Skeletal muscle satellite cell (primary cell): Measurements from ENCODE around the gene RETREG2.
"Not testable (repeated sequence)": the region's sequence is repeated elsewhere in the genome, so short reads cannot be mapped to it uniquely, and the experiment has no call there.

Source experiments
- H3K27me3 ChIP-seq: 2 replicates; pipeline ENCODE4 v1.7.0; 2013; ENCODE audit warnings: low read length; ENCODE audit not compliant: control insufficient read depth, insufficient read depth
- H3K36me3 ChIP-seq: 2 replicates; pipeline ENCODE4 v1.7.0; 2013; ENCODE audit warnings: mild to moderate bottlenecking, control low read depth, low read length; ENCODE audit not compliant: insufficient read depth
- H3K4me1 ChIP-seq: 2 replicates; pipeline ENCODE4 v1.7.0; 2013; ENCODE audit warnings: low read length; ENCODE audit not compliant: control insufficient read depth, insufficient read depth
- H3K4me2 ChIP-seq: 2 replicates; pipeline ENCODE4 v1.7.0; 2013; ENCODE audit warnings: mild to moderate bottlenecking, low read length
- H3K4me3 ChIP-seq: 2 replicates; pipeline ENCODE4 v1.7.0; 2013; ENCODE audit warnings: low read length
- H3K9ac ChIP-seq: 2 replicates; pipeline ENCODE4 v1.7.0; 2013; ENCODE audit warnings: mild to moderate bottlenecking, low read depth, low read length, moderate library complexity
- H3K9me3 ChIP-seq: replicated peaks from 2 replicates; pipeline ENCODE4 v1.7.0; 2013; ENCODE audit warnings: mild to moderate bottlenecking, control low read depth, low read length

Gene RETREG2

DNA sequence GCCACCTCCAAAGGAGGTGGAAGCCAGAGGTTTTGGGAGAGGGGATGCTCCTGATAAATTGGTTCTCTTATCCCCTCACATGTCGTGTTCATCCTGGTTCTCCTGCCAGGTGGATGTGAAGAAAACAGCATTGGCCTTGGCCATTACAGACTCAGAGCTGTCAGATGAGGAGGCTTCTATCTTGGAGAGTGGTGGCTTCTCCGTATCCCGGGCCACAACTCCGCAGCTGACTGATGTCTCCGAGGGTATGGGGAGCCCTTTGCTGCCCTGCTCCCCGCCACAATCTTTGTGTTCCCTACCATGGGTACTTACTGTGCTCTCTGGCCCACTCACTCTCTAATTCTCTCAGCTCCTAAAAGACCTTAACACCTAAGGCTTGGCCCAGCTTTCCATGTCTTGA, 3.5 kb downstream of the RETREG2 start:
- Histone ChIP-seq H3K4me1 (peaks cover 14% of the 10 kb centered on the region), H3K36me3 (peaks cover 52% of the 10 kb centered on the region), H3K27me3 (no peaks in the 10 kb centered on the region), H3K9me3 (no peaks in the 10 kb centered on the region), H3K4me2 (no peak overlapping the region), H3K9ac (no peak overlapping the region), H3K4me3 (no peak overlapping the region)

DNA sequence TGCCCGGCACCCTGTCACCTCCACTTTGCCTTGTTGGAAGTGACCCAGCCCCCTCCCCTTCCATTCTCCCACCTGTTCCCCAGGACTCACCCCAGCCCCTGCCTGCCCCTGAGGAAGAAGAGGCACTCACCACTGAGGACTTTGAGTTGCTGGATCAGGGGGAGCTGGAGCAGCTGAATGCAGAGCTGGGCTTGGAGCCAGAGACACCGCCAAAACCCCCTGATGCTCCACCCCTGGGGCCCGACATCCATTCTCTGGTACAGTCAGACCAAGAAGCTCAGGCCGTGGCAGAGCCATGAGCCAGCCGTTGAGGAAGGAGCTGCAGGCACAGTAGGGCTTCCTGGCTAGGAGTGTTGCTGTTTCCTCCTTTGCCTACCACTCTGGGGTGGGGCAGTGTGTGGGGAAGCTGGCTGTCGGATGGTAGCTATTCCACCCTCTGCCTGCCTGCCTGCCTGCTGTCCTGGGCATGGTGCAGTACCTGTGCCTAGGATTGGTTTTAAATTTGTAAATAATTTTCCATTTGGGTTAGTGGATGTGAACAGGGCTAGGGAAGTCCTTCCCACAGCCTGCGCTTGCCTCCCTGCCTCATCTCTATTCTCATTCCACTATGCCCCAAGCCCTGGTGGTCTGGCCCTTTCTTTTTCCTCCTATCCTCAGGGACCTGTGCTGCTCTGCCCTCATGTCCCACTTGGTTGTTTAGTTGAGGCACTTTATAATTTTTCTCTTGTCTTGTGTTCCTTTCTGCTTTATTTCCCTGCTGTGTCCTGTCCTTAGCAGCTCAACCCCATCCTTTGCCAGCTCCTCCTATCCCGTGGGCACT, 4.5 kb downstream of the RETREG2 start:
- Histone ChIP-seq H3K4me3 (no peak overlapping the region), H3K36me3 (peaks cover 52% of the 10 kb centered on the region), H3K27me3 (no peaks in the 10 kb centered on the region), H3K9me3 (no peaks in the 10 kb centered on the region), H3K9ac (no peak overlapping the region), H3K4me2 (no peak overlapping the region), H3K4me1 (peaks cover 9% of the 10 kb centered on the region)

DNA sequence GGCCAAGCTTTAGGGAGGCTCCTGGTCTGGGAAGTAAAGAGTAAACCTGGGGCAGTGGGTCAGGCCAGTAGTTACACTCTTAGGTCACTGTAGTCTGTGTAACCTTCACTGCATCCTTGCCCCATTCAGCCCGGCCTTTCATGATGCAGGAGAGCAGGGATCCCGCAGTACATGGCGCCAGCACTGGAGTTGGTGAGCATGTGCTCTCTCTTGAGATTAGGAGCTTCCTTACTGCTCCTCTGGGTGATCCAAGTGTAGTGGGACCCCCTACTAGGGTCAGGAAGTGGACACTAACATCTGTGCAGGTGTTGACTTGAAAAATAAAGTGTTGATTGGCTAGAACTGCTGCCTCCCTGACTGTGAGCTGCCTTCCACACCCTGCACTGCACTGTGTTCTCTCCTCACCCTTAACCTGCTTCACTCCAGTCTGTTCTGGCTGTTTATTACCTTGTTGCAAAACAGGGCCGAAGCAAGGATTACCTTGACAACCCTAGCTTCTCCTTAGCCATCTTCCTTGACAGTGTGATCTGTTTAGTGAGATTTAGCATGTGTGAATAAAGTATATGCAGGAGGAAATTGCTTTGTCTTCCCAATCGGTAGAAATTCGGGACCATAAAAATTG, 5.2 kb downstream of the RETREG2 start:
- H3K4me2 ChIP-seq = no peak overlapping the region
- peaks cover 8% of the 10 kb centered on the region for H3K4me1 ChIP-seq
- H3K36me3 ChIP-seq = peaks cover 52% of the 10 kb centered on the region
- H3K9ac ChIP-seq = no peak overlapping the region
- no peaks in the 10 kb centered on the region for H3K27me3 ChIP-seq
- no peaks in the 10 kb centered on the region for H3K9me3 ChIP-seq
- no peak overlapping the region for H3K4me3 ChIP-seq

DNA sequence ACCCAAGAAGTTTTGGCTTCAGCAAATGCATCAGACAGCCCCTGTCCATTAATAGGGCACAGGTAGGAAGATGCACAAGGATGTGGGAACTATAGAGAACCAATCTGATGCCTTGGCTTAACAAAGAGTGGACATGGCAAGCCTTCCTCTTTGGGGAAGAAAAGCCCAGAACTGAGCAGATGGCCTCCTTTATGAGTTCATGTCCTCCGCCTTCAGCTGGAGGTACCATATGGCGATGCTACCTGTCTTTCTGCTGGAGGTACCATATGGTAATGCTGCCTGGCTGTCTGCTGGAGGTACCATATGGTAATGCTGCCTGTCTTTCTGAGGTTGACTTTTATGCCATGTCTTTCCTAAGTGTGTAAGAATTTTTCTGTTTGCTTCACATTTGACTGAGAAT, 6.0 kb downstream of the RETREG2 start:
- H3K4me3 ChIP-seq = no peak overlapping the region
- no peaks in the 10 kb centered on the region for H3K9me3 ChIP-seq
- H3K27me3 ChIP-seq = no peaks in the 10 kb centered on the region
- H3K36me3 ChIP-seq = peaks cover 52% of the 10 kb centered on the region
- H3K9ac ChIP-seq = no peak overlapping the region
- peaks cover 6% of the 10 kb centered on the region for H3K4me1 ChIP-seq
- H3K4me2 ChIP-seq = no peak overlapping the region

DNA sequence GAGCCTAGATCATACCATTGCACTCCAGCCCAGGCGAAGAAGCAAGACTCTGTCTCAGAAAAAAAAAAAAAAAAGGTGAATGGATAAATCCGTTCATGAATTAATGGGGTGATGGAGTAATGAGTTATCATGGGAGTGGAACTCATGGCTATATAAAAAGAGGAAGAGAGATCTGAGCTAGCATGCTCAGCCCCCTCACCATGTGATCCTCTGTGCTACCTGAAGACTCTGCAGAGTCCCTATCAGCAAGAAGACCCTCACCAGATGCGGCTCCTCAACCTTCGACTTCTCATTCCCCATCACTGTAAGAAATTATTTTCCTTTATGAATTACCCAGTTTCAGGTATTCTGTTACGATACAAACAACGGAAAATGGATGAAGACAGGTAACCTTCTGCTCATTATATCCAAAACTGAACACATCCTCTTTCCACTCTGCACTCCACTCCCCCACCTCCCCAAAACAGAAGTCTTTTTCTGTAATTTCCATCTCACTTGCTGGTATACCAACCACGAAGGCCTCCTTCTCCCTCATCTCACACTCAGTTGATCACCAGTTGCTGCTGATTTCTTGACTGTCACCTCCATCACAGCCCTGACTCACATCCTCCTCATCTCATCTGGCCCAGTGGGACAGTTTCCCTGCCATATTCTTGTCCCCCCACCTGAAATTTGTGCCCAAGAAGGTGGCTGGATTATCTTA, 8.8 kb downstream of the RETREG2 start:
- Histone ChIP-seq H3K9me3 (no peaks in the 10 kb centered on the region), H3K4me3 (no peak overlapping the region), H3K4me2 (no peak overlapping the region), H3K4me1 (no peaks in the 10 kb centered on the region), H3K36me3 (peaks cover 33% of the 10 kb centered on the region), H3K27me3 (no peaks in the 10 kb centered on the region), H3K9ac (no peak overlapping the region)

DNA sequence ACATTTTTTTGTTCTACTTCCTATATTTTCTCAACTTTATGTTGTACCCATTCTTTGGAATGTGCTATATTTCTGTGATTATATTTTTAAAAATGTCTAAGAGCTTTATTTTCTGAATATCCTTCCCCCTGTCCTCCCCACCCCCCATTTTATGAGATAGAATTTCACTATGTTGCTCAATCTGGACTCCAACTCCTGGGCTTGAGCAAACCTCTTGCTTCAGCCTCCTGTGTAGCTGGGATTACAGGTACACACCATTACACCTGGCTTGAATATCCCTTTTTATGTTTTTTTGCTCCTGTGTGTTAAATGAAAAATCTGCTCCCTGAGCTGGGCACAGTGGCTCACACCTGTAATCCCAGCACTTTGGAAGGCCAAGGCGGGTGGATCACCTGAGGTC, 19.3 kb downstream of the RETREG2 start:
- Histone ChIP-seq H3K4me2 (no peak overlapping the region), H3K36me3 (no peaks in the 10 kb centered on the region), H3K9me3 (no peaks in the 10 kb centered on the region), H3K9ac (no peak overlapping the region), H3K27me3 (peaks cover 20% of the 10 kb centered on the region), H3K4me1 (no peaks in the 10 kb centered on the region), H3K4me3 (no peak overlapping the region)

DNA sequence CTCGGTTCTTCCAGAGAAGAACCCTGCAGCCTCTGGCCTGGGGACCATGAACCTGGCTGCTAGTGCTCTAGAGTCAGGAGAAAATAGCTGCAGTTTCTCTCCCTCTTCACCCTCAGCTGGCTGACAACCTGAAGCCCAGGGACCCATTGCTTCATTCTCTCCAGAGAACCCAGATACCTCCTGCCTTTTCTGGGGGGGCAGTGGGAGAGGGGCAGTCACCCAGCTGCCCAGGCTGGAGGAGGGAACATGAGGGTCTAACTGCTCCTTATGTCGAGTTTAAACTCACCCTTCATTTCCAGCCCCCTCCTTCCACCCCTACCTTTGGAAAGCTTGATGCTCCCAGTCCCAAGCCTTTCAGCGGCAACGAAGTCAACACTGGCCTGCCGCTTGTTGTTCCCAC, 20.9 kb downstream of the RETREG2 start:
- Histone ChIP-seq H3K27me3 (peaks cover 20% of the 10 kb centered on the region), H3K4me1 (no peaks in the 10 kb centered on the region), H3K4me2 (no peak overlapping the region), H3K36me3 (no peaks in the 10 kb centered on the region), H3K4me3 (no peak overlapping the region), H3K9ac (no peak overlapping the region), H3K9me3 (no peaks in the 10 kb centered on the region)

DNA sequence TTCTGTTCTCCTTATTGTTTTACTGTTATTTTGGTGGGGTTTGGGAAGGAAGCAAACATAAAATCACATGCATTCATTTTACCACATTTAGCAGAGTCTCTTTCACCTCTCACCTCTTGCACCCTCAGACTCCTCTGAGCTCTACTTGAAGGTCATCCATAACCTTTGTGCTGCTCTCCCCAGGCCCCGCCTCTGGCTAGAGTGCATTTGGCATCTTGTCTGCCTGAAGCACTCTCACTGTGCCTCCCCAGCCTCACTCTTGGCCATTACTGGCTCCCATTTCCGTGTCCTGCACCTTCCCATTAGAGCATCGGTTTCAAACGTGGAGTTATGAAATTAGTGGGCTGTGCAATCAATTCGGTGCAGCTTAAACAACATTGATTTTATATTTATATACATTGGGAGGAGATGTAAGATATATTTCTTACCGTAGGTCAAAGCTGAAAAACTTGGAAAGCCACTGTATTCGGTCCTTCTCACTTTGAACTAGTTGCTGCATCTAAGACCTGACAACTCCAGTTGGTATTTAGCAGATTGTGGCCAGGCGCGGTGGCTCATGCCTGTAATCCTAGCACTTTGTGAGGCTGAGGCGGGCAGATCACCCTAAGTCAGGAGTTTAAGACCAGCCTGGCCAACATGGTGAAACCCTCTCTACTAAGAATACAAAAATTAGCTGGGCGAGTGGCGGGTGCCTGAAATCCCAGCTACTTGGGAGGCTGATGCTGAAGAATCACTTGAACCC, 21.6 kb downstream of the RETREG2 start:
- peaks cover 20% of the 10 kb centered on the region for H3K27me3 ChIP-seq
- no peaks in the 10 kb centered on the region for H3K4me1 ChIP-seq
- no peaks in the 10 kb centered on the region for H3K9me3 ChIP-seq
- H3K36me3 ChIP-seq = no peaks in the 10 kb centered on the region
- H3K4me2 ChIP-seq = no peak overlapping the region
- H3K4me3 ChIP-seq = no peak overlapping the region
- no peak overlapping the region for H3K9ac ChIP-seq

DNA sequence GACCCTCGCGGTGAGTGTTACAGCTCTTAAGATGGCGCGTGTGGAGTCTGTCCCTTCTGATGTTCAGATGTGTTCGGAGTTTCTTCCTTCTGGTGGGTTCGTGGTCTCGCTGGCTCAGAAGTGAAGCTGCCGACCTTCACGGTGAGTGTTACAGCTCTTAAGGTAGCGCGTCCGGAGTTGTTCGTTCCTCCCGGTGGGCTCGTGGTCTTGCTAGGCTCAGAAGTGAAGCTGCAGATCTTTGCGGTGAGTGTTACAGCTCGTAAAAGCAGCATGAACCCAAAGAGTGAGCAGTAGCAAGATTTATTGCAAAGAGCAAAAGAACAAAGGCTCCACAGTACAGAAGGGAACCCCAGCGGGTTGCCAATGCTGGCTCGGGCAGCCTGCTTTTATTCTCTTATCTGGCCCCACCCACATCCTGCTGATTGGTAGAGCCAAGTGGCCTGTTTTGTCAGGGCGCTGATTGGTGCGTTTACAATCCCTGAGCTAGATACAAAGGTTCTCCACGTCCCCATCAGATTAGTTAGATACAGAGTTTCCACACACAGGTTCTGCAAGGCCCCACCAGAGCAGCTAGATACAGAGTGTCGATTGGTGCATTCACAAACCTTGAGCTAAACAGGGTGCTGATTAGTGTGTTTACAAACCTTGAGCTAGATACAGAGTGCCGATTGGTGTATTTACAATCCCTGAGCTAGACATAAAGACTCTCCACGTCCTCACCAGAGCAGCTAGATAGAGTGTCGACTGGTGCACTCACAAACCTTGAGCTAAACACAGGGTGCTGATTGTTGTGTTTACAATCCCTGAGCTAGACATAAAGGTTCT, 22.6 kb downstream of the RETREG2 start:
- H3K9me3 ChIP-seq, H3K4me3 ChIP-seq, H3K9ac ChIP-seq: not testable (repeated sequence)

DNA sequence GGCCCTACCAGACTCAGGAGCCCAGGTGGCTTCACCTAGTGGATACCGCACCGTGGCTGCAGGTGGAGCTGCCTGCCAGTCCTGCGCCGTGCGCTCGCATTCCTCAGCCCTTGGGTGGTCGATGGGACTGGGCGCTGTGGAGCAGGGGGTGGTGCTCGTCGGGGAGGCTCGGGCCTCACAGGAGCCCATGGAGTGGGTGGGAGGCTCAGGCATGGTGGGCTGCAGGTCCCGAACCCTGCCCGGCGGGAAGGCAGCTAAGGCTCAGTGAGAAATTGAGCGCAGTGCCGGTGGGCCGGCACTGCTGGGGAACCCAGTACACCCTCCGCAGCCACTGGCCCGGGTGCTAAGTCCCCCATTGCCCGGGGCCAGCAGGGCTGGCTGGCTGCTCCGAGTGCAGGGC, 23.3 kb downstream of the RETREG2 start:
- not testable (repeated sequence) for H3K4me3 ChIP-seq, H3K36me3 ChIP-seq, H3K4me2 ChIP-seq, H3K9ac ChIP-seq, H3K4me1 ChIP-seq, H3K9me3 ChIP-seq
- peaks cover 14% of the 10 kb centered on the region for H3K27me3 ChIP-seq

More for the DNA sequence above, 22.6 kb downstream of the RETREG2 start:
- H3K4me1 ChIP-seq, H3K36me3 ChIP-seq, H3K4me2 ChIP-seq: not testable (repeated sequence)
- H3K27me3 ChIP-seq = peaks cover 15% of the 10 kb centered on the region
